Gastrocnemius medialis (tissue), 4 donors: Measurements from ENCODE around the gene ADAR. TPM values are rescaled to one million over a fixed set of nuclear protein-coding genes. Genes with fewer than 3 reads are reported as not detected.

Source experiments
- ATAC-seq, 2 donors: fragments of 150-250 bp; one replicate each; pipeline ENCODE4 v1.9.1; 2016
- DNase-seq, 2 donors: peaks; one replicate each; pipeline ENCODE4 v3.0.0-alpha.2; 2019
- H3K27ac ChIP-seq, 4 donors: fragments of 200-600 bp; sonication (generic); 1 replicate in 1 of 4; 2 replicates in 3 of 4; pipeline ENCODE4 v1.5.1; 2016 to 2018; ENCODE audit warnings: mild to moderate bottlenecking in 2 of 4, moderate library complexity in 1 of 4
- H3K27me3 ChIP-seq, 3 donors: fragments of 200-600 bp; sonication (generic) in 2 of 3; 1 replicate in 1 of 3; 2 replicates in 2 of 3; pipeline versions ENCODE4 v1.5.1 to v1.6.0; 2016 to 2019; ENCODE audit warnings: mild to moderate bottlenecking in 1 of 3, moderate library complexity in 1 of 3
- H3K36me3 ChIP-seq, 2 donors: fragments of 200-600 bp; sonication (generic) in 1 of 2; one replicate each; pipeline ENCODE4 v1.5.1; 2017 to 2018
- H3K4me1 ChIP-seq, 2 donors: fragments of 200-600 bp; sonication (generic) in 1 of 2; one replicate each; pipeline ENCODE4 v1.5.1; 2016 to 2017; ENCODE audit warnings: mild to moderate bottlenecking in 2 of 2
- H3K4me3 ChIP-seq, 4 donors: fragments of 200-600 bp; sonication (generic) in 3 of 4; 1 replicate in 1 of 4; 2 replicates in 3 of 4; pipeline ENCODE4 v1.5.1; 2016 to 2019; ENCODE audit warnings: mild to moderate bottlenecking in 2 of 4
- H3K9me3 ChIP-seq, 3 donors: fragments of 200-600 bp; sonication (generic) in 2 of 3; 1 replicate in 1 of 3; 2 replicates in 2 of 3; pipeline ENCODE4 v1.5.1; 2016 to 2019
- POLR2A ChIP-seq, 2 donors: fragments of 450-650 bp; IDR thresholded peaks; one replicate each; pipeline ENCODE4 v1.6.1; 2017; ENCODE audit warnings: antibody characterized with exemption in 2 of 2, mild to moderate bottlenecking in 2 of 2, moderate library complexity in 2 of 2
- in situ Hi-C, 4 donors: fragments of 200-750 bp; cut with MboI; loops; one replicate each; pipeline versions ENCODE4 v1.15.0 to v1.8.0; 2017; ENCODE audit warnings: low sequenced_read_pairs in 4 of 4
- intact Hi-C: fragments of 100-400 bp; cut with DNase I; formaldehyde crosslinking; loops from one replicate; pipeline ENCODE4 v1.15.1; 2023; ENCODE audit warnings: low total_unique reads
- total RNA-seq, 4 donors: library from RNA; depleted of rRNA; stranded (reverse); fragments of >200 nt; gene quantifications; one replicate each; pipeline versions ENCODE4 v1.1.0 to v1.2.3, GENCODE V29; 2016
- TF ChIP-seq, protein P1 (sequence below), 5 experiments: fragments of 450-650 bp in 3 of 5; fragments of 200-600 bp in 2 of 5; sonication (generic) in 2 of 5; IDR thresholded peaks in 4 of 5; conservative IDR thresholded peaks in 1 of 5; 1 replicate in 4 of 5; 2 replicates in 1 of 5; pipeline ENCODE4 v1.5.1; 2016 to 2019; ENCODE audit warnings: antibody characterized with exemption in 5 of 5, mild to moderate bottlenecking in 3 of 5, moderate library complexity in 3 of 5

Gene ADAR
- total RNA-seq, 4 donors from 2014 or later: 16.4 to 38.4 (median 19.0) TPM

DNA sequence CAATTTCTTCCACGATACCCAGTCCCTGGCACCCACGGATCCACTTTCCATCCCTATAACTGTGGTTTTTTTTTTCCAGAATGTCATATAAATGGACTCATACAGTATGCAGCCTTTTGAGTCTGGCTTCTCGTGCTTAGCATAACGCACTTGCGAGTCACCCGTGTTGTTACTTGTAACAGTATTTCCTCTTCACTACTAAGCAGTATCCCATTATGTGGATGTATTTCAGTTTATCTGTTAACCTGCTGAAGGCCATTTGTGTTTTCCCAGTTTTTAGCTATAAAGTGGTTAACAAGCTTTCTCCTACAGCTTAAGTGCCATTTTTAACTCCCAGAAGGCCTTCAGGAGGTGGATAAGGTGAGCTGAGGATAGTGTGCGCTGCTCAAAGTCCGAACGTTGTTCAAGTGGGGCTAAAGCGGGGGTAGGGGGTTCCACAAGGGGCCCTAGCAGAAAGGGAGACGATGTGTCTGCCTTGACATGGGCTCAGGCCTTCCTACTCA lies 829 bp downstream of the ADAR start:
- in situ Hi-C loops: no loop called here
- Histone ChIP-seq H3K9me3 (no peaks in the 10 kb centered on the region), H3K27ac (peak overlapping the region; percentile 79 to 97 (median 87)), H3K4me1 (peaks cover 27 to 52% of the 10 kb centered on the region in 2 donors), H3K4me3 (peak overlapping the region; percentile 63 to 98 (median 80)), H3K27me3 (no peaks in the 10 kb centered on the region), H3K36me3 (peaks cover 0 to under 1% of the 10 kb centered on the region in 2 donors)
- DNase-seq (no peak), ATAC-seq (peak; percentile 14 to 34)
- TF ChIP-seq POLR2A (IDR thresholded peaks at IDR 0.05): no peak
- TF ChIP-seq, protein P1, sequence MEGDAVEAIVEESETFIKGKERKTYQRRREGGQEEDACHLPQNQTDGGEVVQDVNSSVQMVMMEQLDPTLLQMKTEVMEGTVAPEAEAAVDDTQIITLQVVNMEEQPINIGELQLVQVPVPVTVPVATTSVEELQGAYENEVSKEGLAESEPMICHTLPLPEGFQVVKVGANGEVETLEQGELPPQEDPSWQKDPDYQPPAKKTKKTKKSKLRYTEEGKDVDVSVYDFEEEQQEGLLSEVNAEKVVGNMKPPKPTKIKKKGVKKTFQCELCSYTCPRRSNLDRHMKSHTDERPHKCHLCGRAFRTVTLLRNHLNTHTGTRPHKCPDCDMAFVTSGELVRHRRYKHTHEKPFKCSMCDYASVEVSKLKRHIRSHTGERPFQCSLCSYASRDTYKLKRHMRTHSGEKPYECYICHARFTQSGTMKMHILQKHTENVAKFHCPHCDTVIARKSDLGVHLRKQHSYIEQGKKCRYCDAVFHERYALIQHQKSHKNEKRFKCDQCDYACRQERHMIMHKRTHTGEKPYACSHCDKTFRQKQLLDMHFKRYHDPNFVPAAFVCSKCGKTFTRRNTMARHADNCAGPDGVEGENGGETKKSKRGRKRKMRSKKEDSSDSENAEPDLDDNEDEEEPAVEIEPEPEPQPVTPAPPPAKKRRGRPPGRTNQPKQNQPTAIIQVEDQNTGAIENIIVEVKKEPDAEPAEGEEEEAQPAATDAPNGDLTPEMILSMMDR (IDR thresholded peaks at IDR 0.05 in 4 of 5, conservative IDR thresholded peaks at IDR 0.05 in 1 of 5): no peak
- intact Hi-C loops: no loop called here

DNA sequence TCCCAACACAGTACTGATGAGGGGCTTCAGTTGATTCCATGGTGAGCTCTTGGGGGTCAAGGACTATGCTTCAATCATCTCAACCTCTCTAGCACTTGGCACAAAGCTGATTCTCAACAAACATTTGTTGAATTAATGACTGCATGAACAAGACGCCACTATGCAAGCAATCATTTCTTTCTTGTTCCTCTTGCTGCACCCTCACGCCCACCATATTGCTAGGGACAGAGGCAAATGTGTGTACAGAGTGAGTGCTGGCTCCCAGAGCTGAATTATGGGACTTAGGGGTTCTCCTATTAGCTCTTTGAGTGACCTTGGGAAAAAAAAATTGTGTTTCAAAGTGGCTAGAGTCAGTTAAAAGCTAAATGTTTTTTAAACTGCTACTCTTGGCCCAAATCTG lies 2.5 kb downstream of the ADAR start:
- intact Hi-C loops (no loop called here), in situ Hi-C loops (no loop called here)
- no peaks in the 10 kb centered on the region for H3K27me3 ChIP-seq
- no peaks in the 10 kb centered on the region for H3K9me3 ChIP-seq
- peak overlapping the region in 1 of 4 donors; percentile 97 for H3K27ac ChIP-seq
- ATAC-seq: no peak
- H3K4me3 ChIP-seq: no peak overlapping the region
- H3K36me3 ChIP-seq: peaks cover 0 to 15% of the 10 kb centered on the region in 2 donors
- TF ChIP-seq POLR2A (IDR thresholded peaks at IDR 0.05): no peak
- TF ChIP-seq, protein P1 (IDR thresholded peaks at IDR 0.05 in 4 of 5, conservative IDR thresholded peaks at IDR 0.05 in 1 of 5): no peak
- no peak for DNase-seq
- peaks cover 27 to 49% of the 10 kb centered on the region in 2 donors for H3K4me1 ChIP-seq

- in situ Hi-C loops: no loop called here
- TF ChIP-seq, protein P1 (IDR thresholded peaks at IDR 0.05 in 4 of 5, conservative IDR thresholded peaks at IDR 0.05 in 1 of 5): no peak
- intact Hi-C loops: no loop called here
- DNase-seq: no peak
- Histone ChIP-seq H3K27ac (no peak overlapping the region), H3K27me3 (no peaks in the 10 kb centered on the region), H3K36me3 (peaks cover 0 to 25% of the 10 kb centered on the region in 2 donors), H3K4me1 (peaks cover 25 to 44% of the 10 kb centered on the region in 2 donors), H3K9me3 (no peaks in the 10 kb centered on the region), H3K4me3 (no peak overlapping the region)
- ATAC-seq: no peak
Observed at GRCh38 chr1:154603317-154603716, 4.7 kb downstream of the ADAR start.

DNA sequence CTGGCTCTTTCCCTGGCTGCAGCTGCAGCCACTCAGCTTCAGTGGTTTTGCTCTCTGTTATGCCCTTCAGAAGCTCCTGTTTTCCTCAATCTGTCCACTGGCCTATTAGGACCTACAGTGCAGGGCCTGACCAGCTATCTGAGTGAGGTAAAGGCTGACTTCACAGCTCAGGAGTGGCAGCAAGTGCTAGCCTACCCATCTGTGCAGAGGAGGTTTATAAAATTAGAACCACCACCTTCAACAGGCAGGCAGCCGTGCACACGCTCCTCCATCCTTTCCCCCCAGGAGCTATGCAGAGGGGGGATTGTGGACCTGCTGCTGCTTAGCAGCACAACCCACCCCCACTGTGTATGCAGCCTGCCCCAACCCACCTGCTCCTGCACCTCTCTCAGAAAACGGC lies 8.3 kb downstream of the ADAR start:
- DNase-seq (no peak), ATAC-seq (no peak)
- in situ Hi-C loops: no loop called here
- Histone ChIP-seq H3K36me3 (peaks cover 9 to 62% of the 10 kb centered on the region in 2 donors), H3K4me1 (peaks cover 11 to 24% of the 10 kb centered on the region in 2 donors), H3K9me3 (no peaks in the 10 kb centered on the region), H3K4me3 (no peak overlapping the region), H3K27ac (no peak overlapping the region), H3K27me3 (no peaks in the 10 kb centered on the region)
- TF ChIP-seq, protein P1 (IDR thresholded peaks at IDR 0.05 in 4 of 5, conservative IDR thresholded peaks at IDR 0.05 in 1 of 5): no peak
- TF ChIP-seq POLR2A (IDR thresholded peaks at IDR 0.05): no peak
- intact Hi-C loops: no loop called here
